HG02938 (cell line): Measurements from ENCODE around the gene PGRMC2.
"Not testable (repeated sequence)": the region's sequence is repeated elsewhere in the genome, so short reads cannot be mapped to it uniquely, and the experiment has no call there.

Experiments
- ATAC-seq: cut with Tn5 transposase; IDR thresholded peaks from one replicate; pipeline ENCODE4 v1.9.1; 2021; ENCODE audit warnings: mild to moderate bottlenecking, moderate library complexity; ENCODE audit not compliant: unreplicated experiment

Gene PGRMC2

DNA sequence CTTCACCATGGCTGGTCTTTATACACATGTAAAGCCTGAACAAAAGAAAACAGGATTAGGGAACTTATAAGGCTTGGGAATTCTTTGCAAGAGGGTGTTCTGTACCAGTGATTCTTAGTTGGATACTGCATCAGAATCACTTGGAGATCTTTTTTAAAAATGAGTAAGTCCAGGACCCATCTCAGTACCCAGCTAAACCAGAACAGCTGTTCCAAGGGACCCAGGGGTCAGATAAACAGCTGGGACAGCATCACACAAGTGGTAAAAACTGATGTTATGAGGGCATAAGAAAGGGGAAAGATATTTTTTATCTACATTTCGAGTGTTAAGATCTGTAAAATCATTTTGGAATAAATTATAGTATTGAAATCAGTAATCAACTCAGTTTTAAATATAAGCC is 16.1 kb downstream of the PGRMC2 start:
- ATAC-seq, result no peak

- no peak for ATAC-seq
Measured at GRCh38 chr4:128268970-128269369, 18.6 kb downstream of the PGRMC2 start.

GRCh38 chr4:128267745-128268144 is 19.9 kb downstream of the PGRMC2 start:
- no peak for ATAC-seq

- ATAC-seq, result not testable (repeated sequence)
Measured at GRCh38 chr4:128267171-128267570, 20.4 kb downstream of the PGRMC2 start.

DNA sequence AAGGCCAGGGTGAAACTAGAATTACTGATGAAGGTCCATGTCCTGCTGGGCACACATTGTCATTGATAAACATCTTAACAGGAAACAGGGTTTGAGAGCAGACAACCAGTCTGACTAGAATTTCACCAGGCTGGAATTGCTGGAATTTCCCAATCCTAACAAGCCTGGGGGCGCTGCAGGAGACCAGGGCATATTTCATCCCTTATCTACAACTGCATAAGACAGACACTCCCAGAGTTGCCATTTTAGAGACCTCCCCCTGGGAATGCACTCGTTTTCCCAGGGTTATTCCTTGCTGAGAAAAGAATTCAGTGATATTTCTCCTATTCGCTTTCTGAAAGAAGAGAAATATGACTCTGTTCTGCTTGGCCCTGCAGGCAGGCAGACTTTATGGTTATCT is 22.1 kb downstream of the PGRMC2 start:
- not testable (repeated sequence) for ATAC-seq

- not testable (repeated sequence) for ATAC-seq
Measured at GRCh38 chr4:128259889-128260288, 27.7 kb downstream of the PGRMC2 start.

GRCh38 chr4:128258166-128258565 is 29.4 kb downstream of the PGRMC2 start:
- not testable (repeated sequence) for ATAC-seq

DNA sequence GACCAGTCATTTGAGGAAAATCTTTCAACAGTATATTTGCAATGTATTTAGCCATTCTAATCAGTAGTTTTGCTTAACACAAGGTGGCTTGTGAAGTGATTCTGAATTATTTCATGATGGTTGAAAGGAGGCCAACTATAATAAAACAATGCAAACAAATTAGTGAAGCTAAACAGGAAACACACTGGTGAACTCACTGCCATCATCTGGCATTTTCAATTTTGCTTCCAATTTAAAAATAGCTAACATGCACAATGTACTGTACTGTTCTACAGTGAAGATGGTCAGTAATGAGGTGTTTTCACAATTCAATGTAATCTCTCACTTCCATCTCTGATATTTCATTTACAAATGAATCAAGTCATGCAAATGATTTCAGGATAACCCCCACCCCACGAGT is 31.1 kb downstream of the PGRMC2 start:
- ATAC-seq, result no peak

DNA sequence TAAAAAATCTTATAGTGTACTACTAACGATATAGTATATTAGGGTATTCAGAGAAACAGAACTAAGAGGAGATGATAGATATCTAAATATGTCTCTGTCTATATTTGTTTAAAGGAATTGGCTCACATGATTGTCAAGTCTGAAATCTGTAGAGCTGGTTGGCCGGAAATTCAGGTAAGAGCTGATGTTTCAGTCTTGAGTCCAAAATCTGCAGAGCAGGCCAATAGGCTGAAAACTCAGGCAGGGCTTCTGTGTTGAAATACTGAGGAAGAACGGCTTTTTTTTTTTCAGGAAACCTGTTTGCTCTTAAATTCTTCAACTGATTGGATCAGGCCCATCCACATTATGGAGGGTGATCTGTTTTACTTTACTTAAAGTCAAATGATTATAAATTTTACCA is 31.7 kb downstream of the PGRMC2 start:
- no peak for ATAC-seq

GRCh38 chr4:128249787-128250668 is 37.6 kb downstream of the PGRMC2 start:
- no peak for ATAC-seq

- no peak for ATAC-seq
Measured at GRCh38 chr4:128247906-128248305, 39.7 kb downstream of the PGRMC2 start.

GRCh38 chr4:128245391-128245790 is 42.2 kb downstream of the PGRMC2 start:
- not testable (repeated sequence) for ATAC-seq

DNA sequence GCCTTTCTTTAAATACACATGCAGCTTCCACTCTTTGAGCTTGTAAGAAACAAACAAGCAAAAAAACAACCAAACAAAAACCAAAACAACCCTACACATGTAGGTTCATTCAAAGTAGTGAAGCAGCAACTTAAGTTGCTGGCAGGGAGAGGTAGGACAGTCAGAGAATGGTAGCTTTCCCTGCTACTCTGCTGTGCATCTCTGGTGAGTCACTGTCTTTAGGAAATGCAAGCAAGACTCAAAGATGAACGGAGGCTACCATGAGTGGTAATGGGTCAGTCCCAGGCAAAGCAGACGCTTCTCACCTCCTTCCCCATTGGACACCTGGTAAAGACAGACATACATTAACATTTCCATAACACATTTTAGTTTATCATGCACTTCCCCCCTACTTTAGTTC is 43.2 kb downstream of the PGRMC2 start:
- ATAC-seq, result no peak

GRCh38 chr4:128242601-128243000 is 45.0 kb downstream of the PGRMC2 start:
- ATAC-seq, result no peak

- no peak for ATAC-seq
Measured at GRCh38 chr4:128241981-128242380, 45.6 kb downstream of the PGRMC2 start.

- ATAC-seq, result no peak
Measured at GRCh38 chr4:128241425-128241913, 46.1 kb downstream of the PGRMC2 start.

GRCh38 chr4:128241019-128241418 is 46.6 kb downstream of the PGRMC2 start:
- no peak for ATAC-seq

DNA sequence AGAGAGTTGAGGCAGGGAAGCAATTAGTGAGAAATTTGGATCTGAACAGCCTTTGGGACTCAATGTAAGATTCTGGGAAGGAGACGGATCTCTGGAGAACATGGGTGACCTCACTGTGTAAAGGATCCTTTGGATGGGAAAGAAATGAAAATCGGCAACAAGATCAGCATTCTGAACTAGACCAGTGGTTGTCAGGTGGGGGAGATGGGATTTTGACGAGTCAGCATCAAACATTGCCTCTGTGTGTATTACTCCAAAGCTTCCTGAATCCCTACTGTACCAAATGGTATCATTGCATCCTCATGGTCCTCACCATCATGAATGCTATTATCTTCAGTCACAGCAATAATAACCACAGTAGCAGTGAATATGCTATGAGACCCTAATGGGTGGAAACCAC is 52.8 kb downstream of the PGRMC2 start:
- no peak for ATAC-seq

GRCh38 chr4:128232719-128233118 is 54.9 kb downstream of the PGRMC2 start:
- no peak for ATAC-seq

DNA sequence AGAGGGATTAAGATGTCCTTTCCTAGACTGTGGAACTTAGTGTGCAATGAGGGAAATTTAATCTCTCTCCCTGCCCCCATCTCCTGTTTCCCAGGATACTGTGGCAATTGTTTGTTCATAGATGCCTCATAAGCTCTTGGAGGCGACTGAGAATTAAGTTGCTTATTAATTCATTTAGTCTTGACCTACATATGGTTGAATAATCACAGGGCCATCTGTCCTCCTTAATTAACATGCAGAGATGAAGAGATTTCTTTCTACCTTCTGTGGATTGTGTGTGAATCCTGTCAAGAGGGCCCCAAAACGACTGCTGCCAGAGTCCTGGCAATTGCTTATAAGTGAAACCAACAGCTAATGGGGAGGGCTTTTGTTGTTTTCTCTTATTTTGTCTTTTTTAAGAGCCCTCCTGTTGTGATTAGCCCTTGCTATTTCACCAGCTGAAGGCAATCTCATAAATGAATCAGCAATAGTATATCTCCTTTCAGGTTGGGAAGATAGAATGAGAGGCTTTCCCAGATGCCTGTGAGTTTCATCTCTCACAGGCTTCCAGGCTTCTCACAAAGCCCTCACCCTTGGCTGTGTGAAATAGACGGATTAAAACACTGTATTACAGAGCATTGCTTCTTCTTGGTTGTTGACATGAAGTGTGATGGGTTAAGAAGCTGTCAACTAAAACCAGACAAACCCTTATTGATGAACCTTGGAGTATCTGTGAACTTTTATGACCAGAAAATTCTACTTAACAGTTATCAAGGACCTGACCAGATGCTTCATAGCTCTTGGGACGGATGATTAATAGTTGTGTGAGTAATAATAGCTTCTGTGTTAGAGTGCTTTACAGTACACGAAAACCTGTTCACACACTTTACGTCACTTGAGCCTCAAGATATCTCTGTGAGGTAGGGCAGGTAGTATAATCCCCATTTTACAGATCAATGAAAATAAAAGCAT is 58.5 kb downstream of the PGRMC2 start:
- ATAC-seq, result no peak

DNA sequence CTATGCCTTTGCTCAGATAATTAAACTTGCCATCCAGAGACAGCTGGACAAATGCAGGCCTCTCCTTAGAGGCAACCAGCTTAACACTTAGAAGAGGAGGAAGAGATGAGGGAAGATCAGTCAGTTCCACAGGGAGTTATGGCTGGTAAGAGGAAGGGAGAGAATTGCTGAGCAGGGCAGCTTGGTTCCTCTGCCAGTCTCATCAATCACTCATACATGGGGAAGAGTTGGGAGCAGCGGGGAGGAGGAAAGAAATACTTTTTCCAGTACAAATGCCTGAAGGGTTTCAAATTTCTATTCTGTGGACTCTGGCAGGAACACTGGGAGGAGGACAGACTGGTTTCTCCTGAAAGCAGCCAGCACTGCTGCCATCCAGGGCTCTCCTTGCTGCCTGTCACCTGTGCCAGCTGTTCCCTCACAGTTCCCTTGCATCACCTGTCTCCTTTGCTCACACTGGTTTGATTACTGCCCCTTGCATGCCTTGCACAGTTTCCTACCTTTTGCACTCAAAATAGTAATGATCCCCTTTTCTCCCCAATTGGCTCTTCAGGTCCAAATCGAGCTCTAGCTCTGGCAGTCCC is 59.5 kb downstream of the PGRMC2 start:
- no peak for ATAC-seq
